GM18505 (cell line): ENCODE data around the gene ERCC6L2.

Experiments used
- ATAC-seq: cut with Tn5 transposase; IDR thresholded peaks from one replicate; pipeline ENCODE4 v1.9.1; 2021; ENCODE audit not compliant: unreplicated experiment
- POLR2A ChIP-seq: IDR thresholded peaks from 4 replicates; pipeline ENCODE4 v1.6.1; 2011; ENCODE audit warnings: borderline replicate concordance; ENCODE audit not compliant: insufficient read depth, insufficient read length; ENCODE audit errors: extremely low read depth

ERCC6L2 gene

DNA sequence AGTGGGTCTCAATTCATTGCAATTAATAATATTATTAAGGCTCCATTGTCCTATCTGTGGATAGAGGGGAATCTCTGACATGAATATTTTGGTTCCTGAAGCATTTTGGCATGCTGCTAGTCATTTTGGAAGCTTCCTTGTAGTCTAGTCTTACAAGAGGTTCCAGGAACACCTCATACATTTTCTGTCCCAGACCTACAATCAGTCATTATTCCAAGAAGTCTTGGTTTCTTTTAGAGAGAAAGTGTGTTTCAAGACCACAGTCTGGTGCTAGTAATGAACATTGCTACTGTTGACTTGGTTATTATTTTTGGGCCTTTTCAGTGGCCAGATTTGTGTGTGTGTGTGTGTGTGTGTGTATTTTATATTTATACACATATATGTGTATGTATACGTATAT, 98.9 kb downstream of the ERCC6L2 start:
- no peak for ATAC-seq

DNA sequence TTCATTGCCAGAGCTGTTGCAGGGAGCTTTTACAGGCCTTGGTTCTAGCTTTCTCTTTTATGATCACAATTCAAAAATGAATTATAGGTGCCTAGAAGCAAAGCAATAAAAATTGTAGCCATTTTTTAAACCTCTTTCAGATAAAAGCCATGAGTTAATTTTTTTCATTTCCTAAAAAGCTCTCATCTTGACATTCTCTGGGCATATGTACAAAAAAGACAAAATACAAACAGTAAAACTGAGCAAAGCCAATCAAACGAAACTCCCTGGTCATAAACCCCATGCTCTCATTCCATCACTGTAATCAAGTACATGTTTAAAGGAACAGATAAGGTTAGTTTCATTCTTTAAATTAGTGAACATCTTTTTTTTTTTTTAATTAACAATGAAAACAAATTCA, 101.9 kb downstream of the ERCC6L2 start:
- no peak for TF ChIP-seq POLR2A
- ATAC-seq, result no peak

More for the DNA sequence above, 98.9 kb downstream of the ERCC6L2 start:
- TF ChIP-seq POLR2A, result no peak

DNA sequence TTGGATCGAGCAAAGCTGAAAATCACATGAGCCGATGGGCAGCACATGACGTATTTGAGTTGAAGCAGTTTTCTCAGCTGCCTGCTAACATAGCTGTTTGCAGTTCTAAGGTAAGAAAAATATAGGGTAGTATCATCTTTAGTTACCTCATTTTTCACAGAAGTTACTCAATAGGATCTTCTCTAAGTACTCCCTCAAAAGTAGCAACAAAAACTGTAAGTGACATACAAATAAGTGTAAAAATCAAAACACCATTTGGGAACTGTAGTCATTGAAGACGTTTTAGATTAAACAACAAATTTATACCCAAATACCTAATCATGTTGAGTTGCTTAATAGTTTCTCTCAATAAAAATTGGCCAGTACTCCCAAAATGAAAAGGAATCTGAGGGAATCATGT, 102.6 kb downstream of the ERCC6L2 start:
- ATAC-seq, result no peak
- no peak for TF ChIP-seq POLR2A

DNA sequence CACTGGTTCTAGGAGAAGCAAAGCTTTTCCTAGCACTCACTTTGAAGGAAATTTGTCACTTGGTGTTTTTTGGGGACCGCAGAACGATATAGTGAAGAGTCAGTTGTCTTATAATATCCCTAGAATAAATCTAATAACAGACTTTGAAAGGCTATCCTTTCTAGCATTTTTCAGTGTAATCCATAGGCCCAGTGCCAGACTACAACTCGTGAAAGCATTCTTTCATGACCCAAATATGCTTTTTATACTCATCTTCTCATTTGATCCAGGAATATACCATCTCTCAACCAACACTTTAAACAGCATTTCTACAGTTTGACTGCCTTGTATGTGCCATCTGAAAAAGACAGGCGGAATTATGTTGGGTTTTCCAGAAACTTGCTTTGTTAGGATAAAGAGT, 104.0 kb downstream of the ERCC6L2 start:
- TF ChIP-seq POLR2A, result no peak
- no peak for ATAC-seq

DNA sequence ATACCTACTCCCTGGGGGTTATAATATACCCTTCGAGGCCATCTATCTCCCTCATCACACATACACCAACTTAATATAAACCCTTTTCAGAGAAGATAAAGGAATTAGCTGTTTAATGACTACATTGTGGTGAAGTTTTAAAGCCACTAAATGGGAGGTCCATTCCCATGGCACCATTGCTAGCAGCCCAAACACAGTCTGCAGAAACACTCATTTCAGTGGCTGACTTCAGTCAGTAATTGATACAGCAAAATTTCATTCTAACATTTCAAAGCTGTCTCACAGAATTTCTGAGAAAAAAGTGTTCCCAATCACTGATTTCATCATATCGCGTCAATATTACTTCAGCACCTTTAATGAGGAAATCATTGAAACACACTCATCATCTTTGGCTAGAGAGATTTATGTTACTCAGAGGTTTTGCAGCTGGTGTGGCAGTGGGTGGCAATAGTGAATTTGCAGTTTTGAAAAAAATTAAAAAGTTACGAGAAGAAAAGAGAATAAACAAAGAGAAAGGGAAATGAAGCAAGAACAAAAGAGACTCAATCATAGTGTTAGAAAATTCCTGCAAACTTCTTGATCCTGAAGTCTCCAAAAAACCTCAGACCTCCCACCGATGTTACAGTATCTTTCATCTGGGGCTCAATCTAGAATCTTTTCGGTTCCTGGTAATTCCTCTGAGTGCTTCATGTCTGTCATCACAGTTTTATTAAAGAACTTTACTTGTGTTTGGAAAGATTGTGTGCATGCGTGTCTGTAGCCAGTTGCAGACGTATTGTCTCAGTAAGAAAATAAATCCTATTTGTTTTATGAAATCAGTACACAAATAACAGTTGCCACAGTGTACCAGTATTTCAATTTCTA, 105.0 kb downstream of the ERCC6L2 start:
- no peak for TF ChIP-seq POLR2A
- ATAC-seq, result no peak

DNA sequence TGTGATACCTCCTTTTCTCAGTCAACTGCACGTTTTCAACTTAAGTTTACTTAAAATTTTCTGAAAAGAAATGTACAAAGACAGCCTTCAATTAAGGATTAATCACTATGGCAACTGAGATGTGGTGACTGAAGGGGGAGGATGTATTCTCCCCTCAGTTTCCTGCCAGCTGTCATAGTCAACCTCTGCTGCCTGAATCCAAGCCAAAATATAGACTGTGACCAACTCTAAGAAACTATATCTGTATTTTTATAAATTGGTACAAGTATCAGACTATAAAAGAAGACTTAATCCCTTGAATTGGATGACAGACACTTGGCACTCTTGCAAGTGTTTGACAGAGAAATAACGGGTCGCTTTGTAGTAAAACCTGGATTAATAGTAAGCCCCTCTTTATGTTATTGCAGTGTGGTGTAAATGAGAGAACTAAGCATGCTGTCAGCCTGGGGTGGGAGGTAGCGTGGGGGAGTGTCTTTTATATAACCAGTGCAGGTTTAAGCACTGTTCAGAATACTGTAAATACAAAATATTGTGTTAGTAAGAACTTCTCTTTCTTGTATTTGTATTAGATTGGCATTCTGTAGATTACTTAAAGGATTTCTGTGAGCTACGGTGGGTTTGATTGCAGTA, 106.4 kb downstream of the ERCC6L2 start:
- no peak for TF ChIP-seq POLR2A
- no peak for ATAC-seq

DNA sequence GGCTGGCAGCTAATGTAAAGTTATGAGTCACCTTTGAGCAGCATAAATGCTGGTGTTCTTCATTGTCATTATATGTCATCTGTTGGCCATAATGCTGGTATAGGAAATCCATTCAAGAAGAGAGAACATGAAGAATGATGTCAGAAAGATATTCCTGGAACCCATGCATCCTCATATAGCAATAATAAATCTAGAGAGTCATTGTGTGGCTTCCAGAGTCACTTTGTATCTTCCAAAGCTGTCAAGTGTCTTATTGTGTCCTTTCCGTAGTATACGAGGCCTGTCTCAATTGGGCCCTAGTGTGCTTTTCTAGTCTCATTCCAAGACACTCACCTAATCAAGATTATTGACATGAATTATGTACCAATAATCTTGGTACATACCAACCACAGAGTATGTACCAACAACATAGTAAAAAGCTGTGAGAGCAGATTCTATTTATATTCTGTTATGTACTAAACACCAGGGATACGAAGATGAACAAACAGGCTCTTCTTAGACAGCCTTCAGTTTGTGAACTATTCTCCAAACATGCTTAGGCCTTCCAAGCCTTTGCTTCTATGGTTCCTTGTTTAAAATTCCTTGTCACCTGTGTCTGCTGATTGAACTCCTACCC, 110.1 kb downstream of the ERCC6L2 start:
- no peak for ATAC-seq
- no peak for TF ChIP-seq POLR2A

DNA sequence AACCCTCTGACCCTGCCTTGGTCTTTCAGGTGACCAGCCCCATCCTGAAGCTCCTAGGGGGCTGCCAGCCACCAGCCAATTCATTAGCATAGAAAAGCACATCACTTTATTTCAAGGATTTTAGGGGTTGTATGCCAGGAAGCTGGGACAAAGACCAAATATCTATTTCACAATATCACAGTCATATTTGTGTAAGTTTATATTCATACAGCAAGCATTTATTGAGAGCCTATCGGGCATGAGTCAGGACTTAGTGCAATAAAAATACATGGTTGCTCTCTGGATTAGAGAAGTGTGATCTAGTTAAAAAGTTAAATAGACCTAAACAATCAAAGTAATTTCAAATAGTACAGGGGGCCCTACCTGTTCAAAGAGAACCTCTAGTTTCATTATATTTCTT, 113.8 kb downstream of the ERCC6L2 start:
- ATAC-seq, result no peak

DNA sequence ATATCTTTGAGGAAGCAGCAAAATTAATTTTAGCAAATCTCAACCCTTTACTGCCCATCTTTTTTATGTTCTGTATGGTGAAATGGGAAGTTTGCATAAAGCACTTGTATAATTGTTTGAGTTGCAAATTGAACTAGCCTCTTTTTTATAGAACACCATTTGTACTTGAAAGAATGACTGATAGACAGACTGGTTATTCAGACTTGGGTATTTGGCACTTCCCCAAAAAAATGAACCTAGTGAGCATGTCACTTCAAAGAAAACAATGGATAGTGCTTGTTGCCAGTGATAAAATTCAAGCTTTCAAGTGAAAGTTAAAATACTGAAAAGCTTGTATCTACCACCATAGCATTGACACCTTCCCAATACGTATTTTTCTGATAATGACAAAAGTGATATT, 115.8 kb downstream of the ERCC6L2 start:
- ATAC-seq, result no peak

More for the DNA sequence above, 113.8 kb downstream of the ERCC6L2 start:
- TF ChIP-seq POLR2A, result no peak

DNA sequence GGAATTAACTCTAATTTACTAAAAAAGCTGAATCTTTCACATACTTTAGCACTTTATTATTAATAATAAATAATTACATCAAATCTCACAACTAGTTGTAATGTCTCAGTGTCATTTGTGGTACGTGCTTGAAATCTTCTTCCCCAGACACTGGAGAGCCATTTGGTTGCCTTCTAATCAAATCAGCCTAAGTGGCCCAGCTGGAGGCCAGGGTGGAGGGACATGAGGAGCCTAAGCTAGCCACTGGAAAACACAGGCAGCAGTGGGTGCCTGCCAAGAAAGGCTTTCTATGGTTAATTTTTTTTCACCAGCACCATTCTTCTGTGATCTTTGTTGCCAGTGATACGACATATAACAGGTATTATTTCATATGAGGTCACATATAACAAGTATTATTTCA, 117.0 kb downstream of the ERCC6L2 start:
- ATAC-seq, result no peak
- no peak for TF ChIP-seq POLR2A

More for the DNA sequence above, 115.8 kb downstream of the ERCC6L2 start:
- no peak for TF ChIP-seq POLR2A

DNA sequence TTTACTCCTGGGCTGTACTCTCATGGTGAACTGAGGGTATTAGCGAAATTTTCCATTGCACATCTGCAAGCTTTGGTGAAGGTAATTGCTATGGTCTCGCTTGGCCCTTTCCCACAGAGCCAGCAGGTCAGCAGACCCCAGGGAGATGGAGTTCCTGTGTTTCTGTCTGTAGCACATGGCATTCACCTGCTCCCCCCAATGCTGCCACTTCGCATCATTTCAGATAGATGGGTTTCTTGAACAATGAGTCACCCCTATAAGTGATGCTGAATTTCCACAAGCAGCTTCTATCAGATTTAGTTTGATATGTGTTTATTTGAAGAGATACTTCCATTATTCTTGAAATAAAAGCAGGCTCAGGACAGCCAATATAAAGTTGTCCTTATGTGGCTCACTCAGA, 117.8 kb downstream of the ERCC6L2 start:
- no peak for TF ChIP-seq POLR2A
- no peak for ATAC-seq

DNA sequence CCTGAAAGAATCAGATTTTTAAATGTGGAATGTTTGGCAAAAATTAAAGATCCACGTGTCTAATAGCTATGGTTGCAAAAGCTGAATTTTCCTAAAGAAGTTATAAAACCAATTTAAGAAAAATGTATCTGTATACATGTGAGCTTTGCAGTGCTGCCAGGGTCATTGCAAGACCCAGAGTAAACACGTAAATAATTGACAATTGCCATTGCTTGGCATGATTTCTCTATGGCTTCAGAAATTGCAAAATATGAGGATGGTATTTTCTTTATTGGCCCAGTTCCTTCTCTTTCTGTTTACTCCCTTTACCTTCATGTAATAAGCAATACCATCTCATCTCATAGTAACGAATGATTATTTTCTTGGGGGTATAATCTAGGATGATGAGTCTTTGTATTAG, 123.9 kb downstream of the ERCC6L2 start:
- no peak for ATAC-seq
- TF ChIP-seq POLR2A, result no peak

DNA sequence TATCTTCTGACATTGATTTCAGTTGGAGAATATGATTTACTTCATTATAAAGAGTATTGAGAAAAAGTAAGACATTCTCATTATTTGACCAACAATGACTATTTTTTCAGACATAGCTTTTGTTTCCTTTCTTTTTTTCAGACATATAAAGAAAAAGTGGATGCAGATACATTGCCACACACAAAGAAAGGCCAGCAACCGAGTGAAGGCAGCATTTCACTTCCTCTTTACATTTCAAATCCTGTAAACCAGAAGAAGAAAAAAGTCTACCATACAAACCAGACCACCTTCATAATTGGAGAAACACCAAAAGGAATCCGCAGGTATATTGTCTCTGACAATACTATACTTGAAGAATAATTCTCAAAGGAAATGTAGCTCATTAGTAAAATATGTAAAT, 128.9 kb downstream of the ERCC6L2 start:
- no peak for ATAC-seq
- TF ChIP-seq POLR2A, result no peak
